SJSA1 (cell line): ENCODE measurements around the gene OR51E1. TPM values are rescaled to one million over a fixed set of nuclear protein-coding genes. Genes with fewer than 3 reads are reported as not detected.

ENCODE experiments used
- DNase-seq, 2 experiments: peaks; one replicate each; pipeline ENCODE4 v3.0.0-alpha.2; 2015 to 2020; ENCODE audit warnings: low spot score in 2 of 2, low read depth in 1 of 2
- H3K27ac ChIP-seq: fragments of 250-450 bp; sonication (Bioruptor Pico); 2 replicates; pipeline ENCODE4 v1.5.1; 2020; ENCODE audit warnings: mild to moderate bottlenecking, moderate library complexity
- H3K27me3 ChIP-seq: fragments of 250-450 bp; sonication (Bioruptor Pico); replicated peaks from 2 replicates; pipeline ENCODE4 v1.5.1; 2020; ENCODE audit warnings: mild to moderate bottlenecking, moderate library complexity
- H3K36me3 ChIP-seq: fragments of 250-450 bp; sonication (Bioruptor Pico); 2 replicates; pipeline ENCODE4 v1.5.1; 2020; ENCODE audit warnings: mild to moderate bottlenecking
- H3K4me1 ChIP-seq: fragments of 250-450 bp; sonication (Bioruptor Pico); replicated peaks from 2 replicates; pipeline ENCODE4 v1.6.1; 2021; ENCODE audit warnings: mild to moderate bottlenecking
- H3K4me3 ChIP-seq: fragments of 250-450 bp; sonication (Bioruptor Pico); 2 replicates; pipeline ENCODE4 v1.5.1; 2020; ENCODE audit warnings: mild to moderate bottlenecking
- H3K9me3 ChIP-seq: fragments of 250-450 bp; sonication (Bioruptor Pico); replicated peaks from 2 replicates; pipeline ENCODE4 v1.5.1; 2020; ENCODE audit warnings: mild to moderate bottlenecking
- total RNA-seq: library from RNA; depleted of rRNA; stranded (reverse); fragments of >200 nt; shearing (Covaris generic); gene quantifications from 2 replicates; pipeline ENCODE4 v1.2.3, GENCODE V29; 2014; rRNA removed

The OR51E1 gene, protein sequence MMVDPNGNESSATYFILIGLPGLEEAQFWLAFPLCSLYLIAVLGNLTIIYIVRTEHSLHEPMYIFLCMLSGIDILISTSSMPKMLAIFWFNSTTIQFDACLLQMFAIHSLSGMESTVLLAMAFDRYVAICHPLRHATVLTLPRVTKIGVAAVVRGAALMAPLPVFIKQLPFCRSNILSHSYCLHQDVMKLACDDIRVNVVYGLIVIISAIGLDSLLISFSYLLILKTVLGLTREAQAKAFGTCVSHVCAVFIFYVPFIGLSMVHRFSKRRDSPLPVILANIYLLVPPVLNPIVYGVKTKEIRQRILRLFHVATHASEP
- total RNA-seq = 0.11 and 0.13 TPM in 2 replicates

DNA sequence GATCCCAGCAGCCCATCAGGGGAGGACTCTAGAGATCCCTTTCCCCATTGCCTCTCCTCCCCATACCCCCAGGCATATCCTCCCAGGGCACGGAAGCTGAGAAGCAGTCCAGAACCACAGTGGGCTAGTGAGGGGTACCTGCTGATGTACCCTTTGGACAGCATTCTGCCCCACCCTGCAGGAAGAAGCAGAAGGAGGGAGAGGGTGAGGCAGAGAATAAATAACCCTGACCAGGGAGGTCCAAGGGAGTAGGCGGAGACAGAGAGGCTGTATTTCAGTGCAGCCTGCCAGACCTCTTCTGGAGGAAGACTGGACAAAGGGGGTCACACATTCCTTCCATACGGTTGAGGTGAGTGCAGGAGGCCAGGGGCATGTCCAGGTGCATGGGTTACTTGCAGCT lies at the start of gene OR51E1:
Gene OR51E1 (plus strand): TSS at position 301 of the 400 bp plus-strand sequence. CDS start 8,545 bp downstream, outside the sequence.
- no peak within 1 kb of the TSS for H3K27ac ChIP-seq
- H3K36me3 ChIP-seq = no peaks in the 10 kb centered on the region
- H3K4me1 ChIP-seq = peaks cover 22% of the 10 kb centered on the region
- no peak within 1 kb of the TSS for H3K4me3 ChIP-seq
- H3K27me3 ChIP-seq = no peaks in the 10 kb centered on the region
- DNase-seq = no peak
- no peaks in the 10 kb centered on the region for H3K9me3 ChIP-seq

- Histone ChIP-seq H3K27me3 (no peaks in the 10 kb centered on the region), H3K27ac (no peak overlapping the region), H3K36me3 (peaks cover 48% of the 10 kb centered on the region), H3K4me3 (no peak overlapping the region), H3K9me3 (no peaks in the 10 kb centered on the region), H3K4me1 (peaks cover 10% of the 10 kb centered on the region)
- DNase-seq = no peak
Measured at GRCh38 chr11:4605057-4605456, 38.7 kb upstream of the OR51E1 start.

DNA sequence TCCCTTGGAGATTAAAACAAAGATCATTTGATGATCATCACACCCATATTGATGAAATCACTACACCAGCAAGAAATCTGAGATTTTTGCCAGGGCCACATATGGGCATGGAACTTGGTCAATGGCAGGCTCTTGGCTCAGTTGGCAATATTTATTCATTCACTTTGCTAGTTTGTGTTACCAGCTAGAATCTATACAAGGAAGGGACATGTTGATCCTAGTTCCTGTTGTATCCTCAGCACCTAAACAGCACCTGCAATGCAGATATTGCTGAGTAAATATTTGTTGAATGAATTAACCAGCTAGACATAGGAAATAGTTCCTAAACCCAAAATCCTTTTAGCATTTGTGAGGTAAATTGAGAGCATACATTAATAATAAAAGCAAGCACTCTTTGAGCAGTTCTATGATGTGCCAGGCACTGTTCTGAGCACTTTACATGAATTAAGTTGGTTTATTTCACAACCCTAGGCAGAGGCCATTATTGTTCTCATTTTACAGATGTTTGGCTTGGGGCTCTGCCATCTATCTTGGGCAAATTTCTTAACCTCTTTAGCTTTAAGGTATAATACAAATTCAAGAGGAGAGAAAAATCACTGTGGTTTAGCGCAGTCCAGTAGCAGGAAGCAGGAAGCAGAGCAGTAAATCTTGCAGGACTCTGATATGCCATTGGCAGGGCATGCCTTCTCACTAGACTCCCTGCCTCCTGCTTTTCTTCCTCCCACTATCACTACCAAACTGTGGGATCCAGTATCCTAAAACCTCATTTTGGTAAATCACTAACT lies 37.4 kb upstream of the OR51E1 start:
- H3K27me3 ChIP-seq = no peaks in the 10 kb centered on the region
- peaks cover 34% of the 10 kb centered on the region for H3K36me3 ChIP-seq
- H3K9me3 ChIP-seq = no peaks in the 10 kb centered on the region
- peaks cover 10% of the 10 kb centered on the region for H3K4me1 ChIP-seq
- no peak overlapping the region for H3K27ac ChIP-seq
- no peak overlapping the region for H3K4me3 ChIP-seq
- no peak for DNase-seq

DNA sequence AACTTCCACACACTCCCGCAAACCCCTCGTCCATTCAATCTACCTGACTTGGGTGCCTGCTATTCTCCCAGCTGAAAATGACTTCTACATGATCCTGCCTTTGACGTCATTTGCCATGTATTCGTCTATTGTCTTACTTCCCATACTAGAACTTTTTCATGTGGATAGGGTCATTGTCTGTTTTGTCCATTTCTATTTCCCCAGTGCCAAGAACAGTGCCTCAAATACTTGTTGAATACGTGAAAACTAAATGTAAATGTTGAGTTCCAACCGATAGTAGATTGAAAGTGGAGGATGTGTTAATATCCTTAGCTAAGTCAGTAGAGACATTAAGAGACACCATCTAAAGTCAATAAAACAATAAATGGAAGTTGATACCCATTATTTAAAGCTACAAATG lies 36.7 kb upstream of the OR51E1 start:
- H3K4me3 ChIP-seq = peak overlapping the region; percentile 54
- peak overlapping the region; percentile 66; the same call in 1 of the 2 replicates for H3K27ac ChIP-seq
- peak in 1 of 2 experiments; percentile 31 for DNase-seq
- no peaks in the 10 kb centered on the region for H3K9me3 ChIP-seq
- H3K4me1 ChIP-seq = peaks cover 10% of the 10 kb centered on the region
- H3K36me3 ChIP-seq = peaks cover 28% of the 10 kb centered on the region
- no peaks in the 10 kb centered on the region for H3K27me3 ChIP-seq

DNA sequence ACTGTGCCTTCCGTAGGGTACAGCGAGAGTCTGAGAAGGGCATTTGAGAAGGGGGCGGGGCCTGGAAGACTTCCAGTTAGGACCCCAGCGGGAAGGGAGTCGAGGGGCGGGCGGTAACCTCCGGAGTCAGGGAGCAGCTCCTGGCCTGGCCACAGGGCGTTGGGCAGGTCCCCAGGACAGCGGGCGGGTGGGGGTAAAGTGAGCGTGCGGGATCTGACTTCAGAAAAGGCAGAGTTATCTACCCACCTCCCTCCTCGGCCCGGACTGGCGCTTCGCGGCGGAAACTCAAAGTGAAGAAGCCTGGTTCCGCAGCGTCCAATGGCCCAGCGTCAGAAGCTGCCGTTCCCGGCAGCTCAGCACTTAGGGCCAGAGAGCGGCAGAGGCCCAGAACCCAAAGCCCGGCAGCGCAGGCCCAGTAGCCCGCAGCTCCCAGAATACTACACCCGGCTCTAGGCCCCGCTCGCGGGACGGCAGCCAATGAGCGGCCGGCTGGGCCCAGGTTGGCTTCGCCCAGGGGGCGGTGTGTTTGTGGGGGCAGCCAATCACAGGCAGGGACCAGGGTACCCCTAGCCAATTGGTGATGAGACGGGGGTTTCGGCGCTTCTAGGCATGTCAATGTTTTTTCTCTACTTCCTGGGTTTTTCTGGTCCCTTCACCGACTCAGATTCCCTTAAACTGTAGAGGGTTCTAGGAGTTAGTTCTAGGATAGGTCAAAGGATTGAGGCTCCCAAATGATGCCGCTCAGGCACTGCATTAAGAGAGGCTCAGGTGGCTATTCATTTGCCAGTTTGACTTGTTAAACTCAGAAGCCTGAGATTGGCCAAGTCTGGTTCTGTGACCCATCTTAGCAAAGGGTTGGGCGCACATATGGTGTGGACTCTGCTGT lies 35.8 kb upstream of the OR51E1 start, which contains the start of gene TRIM68:
Gene TRIM68 (minus strand): TSS at position 451 of the 886 bp plus-strand sequence. CDS start 2,727 bp downstream, outside the sequence.
- Histone ChIP-seq H3K27me3 (no peaks in the 10 kb centered on the region), H3K9me3 (no peaks in the 10 kb centered on the region), H3K27ac (peak within 1 kb of the TSS; percentile 66), H3K36me3 (peaks cover 20% of the 10 kb centered on the region; the same call in 1 of the 2 replicates), H3K4me3 (peak within 1 kb of the TSS; percentile 54), H3K4me1 (peaks cover 10% of the 10 kb centered on the region)
- peak; percentile 96 to 99 for DNase-seq

DNA sequence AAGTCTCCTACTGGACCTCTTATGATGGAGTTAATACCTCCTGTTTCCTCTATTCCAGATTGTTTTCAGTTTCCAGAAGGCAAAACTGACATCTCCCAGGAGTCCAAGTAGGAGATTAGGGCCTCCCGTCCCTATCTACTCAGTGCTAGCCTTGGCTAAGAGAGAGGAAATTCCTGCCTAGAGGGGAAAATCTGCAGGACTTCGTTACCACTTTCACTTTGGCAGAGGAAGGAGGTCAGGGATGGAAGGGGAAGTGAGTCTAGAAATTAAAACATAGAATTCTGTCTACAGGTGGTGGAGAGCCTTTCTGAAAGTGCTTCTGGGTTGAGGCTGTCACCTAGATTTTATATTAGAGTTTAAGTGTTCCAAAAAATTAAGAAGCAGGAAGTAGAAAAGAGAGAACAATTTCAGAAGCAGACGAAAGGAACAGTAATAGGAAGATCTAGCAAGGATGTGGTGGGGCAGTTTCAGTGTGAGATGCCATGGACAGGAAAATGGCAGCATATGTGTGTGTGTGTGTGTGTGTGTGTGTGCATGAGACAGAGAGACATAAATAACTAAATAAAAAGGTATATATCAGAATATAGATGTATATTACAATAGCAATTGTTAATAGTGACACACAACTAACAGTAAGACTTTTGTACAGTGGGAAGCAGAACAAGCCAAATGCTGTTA lies 33.4 kb upstream of the OR51E1 start:
- Histone ChIP-seq H3K4me1 (peaks cover 10% of the 10 kb centered on the region), H3K27ac (no peak overlapping the region)

GRCh38 chr11:4611986-4612385 lies 31.8 kb upstream of the OR51E1 start:
- Histone ChIP-seq H3K4me1 (peaks cover 8% of the 10 kb centered on the region), H3K9me3 (no peaks in the 10 kb centered on the region), H3K36me3 (no peaks in the 10 kb centered on the region), H3K4me3 (no peak overlapping the region), H3K27ac (no peak overlapping the region), H3K27me3 (no peaks in the 10 kb centered on the region; the same call in 1 of the 2 replicates)
- DNase-seq = no peak

More for the DNA sequence above, 33.4 kb upstream of the OR51E1 start:
- Histone ChIP-seq H3K27me3 (no peaks in the 10 kb centered on the region; the same call in 1 of the 2 replicates), H3K36me3 (no peaks in the 10 kb centered on the region), H3K9me3 (no peaks in the 10 kb centered on the region), H3K4me3 (no peak overlapping the region)
- no peak for DNase-seq

- H3K4me1 ChIP-seq = no peaks in the 10 kb centered on the region
- no peak for DNase-seq
- no peak overlapping the region for H3K4me3 ChIP-seq
- H3K36me3 ChIP-seq = no peaks in the 10 kb centered on the region
- 0 out of 2 replicates have a peak, but pooled peaks cover 2% of the 10 kb centered on the region for H3K9me3 ChIP-seq
- H3K27ac ChIP-seq = no peak overlapping the region
- H3K27me3 ChIP-seq = peaks cover 6% of the 10 kb centered on the region; the same call in 1 of the 2 replicates
Measured at GRCh38 chr11:4615856-4616444, 27.8 kb upstream of the OR51E1 start.

DNA sequence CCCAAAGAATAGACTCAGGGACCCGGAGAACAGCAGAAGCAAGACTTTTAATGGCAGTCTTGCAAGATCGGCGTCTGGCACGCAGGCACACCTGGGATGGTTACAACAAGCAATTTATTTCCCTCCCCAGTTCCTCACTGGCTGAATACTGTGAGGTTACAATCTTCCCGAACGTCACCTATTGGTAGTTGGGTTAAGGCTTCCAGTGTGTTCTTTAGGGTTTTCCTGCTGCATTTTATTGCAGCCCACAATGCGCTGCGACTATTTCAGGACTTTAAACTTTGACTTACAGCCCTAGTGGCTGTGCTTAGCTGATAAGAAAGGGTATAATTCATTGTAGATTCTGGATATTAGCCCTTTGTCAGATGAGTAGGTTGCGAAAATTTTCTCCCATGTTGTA lies 24.3 kb upstream of the OR51E1 start:
- no peak for DNase-seq
- H3K36me3 ChIP-seq = no peaks in the 10 kb centered on the region
- 0 out of 2 replicates have a peak, but pooled peaks cover 2% of the 10 kb centered on the region for H3K9me3 ChIP-seq
- H3K4me3 ChIP-seq = no peak overlapping the region
- H3K4me1 ChIP-seq = no peaks in the 10 kb centered on the region
- H3K27me3 ChIP-seq = peaks cover 17% of the 10 kb centered on the region
- H3K27ac ChIP-seq = no peak overlapping the region

DNA sequence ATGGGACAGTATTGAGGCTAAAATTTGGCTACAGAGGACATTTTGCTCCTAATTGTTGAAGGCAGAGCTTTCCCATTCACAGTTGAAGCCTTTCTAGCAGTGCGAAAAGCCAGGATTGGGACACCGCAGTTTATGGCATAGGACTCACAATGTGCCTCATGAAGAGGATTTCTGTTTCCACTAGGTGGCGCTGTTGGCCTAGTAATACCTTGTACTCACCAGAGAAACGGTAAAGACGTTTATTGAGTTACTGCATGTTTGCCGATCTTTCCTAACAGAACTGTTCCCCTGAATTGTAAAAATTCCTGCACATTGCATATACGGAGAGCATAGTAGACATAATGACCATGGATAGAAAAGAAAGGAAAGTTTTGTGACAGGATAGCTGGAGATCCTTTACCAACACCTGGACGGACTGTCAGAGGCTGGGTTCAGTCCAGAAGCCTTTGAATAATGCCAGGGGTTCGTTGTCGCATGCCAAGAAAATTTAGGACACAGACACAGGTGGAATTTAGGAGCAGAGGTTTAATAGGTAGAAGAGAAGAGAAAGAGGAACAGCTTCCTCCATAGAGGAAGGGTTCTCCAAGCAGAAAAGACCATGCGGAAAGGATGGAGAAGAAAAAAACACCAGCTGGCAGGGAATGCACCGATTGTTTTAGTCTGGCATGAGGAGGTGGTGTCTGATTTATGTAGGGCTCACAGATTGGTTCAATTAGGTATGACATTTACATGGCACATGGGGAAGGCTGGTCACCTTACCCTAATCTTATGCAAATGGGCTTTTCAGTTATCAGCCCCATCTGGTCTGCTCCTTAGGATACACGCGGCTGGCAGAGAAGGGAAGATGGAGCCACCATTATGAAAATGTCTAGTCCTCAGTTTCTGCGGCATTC lies 17.3 kb upstream of the OR51E1 start:
- Histone ChIP-seq H3K27ac (no peak overlapping the region), H3K4me1 (no peaks in the 10 kb centered on the region), H3K27me3 (peaks cover 26% of the 10 kb centered on the region), H3K4me3 (no peak overlapping the region), H3K9me3 (peaks cover 5% of the 10 kb centered on the region; the same call in 1 of the 2 replicates), H3K36me3 (no peaks in the 10 kb centered on the region)
- DNase-seq = peak; percentile 46 to 82

DNA sequence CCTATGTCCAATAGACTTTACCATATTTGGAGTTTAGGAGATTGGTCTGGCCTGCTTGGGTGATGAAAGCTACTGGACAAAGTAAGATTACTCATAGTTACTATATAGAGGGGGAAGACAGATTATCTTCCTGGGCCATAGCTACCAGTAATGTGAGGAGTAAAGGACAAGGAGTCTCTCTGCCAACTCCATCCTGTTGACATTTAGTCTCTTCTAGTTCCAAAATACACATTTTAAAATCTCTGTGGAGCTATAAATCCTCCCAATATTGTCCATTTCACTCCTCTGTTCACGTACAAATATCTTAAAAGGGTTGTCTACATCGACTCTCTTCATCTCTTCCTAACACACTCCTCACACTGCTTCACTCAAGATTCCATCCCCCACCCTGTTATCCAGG lies 7.6 kb upstream of the OR51E1 start:
- no peaks in the 10 kb centered on the region for H3K36me3 ChIP-seq
- DNase-seq = no peak
- peaks cover 4% of the 10 kb centered on the region; the same call in 1 of the 2 replicates for H3K4me1 ChIP-seq
- no peak overlapping the region for H3K4me3 ChIP-seq
- H3K9me3 ChIP-seq = no peaks in the 10 kb centered on the region
- no peaks in the 10 kb centered on the region; the same call in none of the 2 replicates for H3K27me3 ChIP-seq
- H3K27ac ChIP-seq = no peak overlapping the region
